GM12878 (cell line): Measurements from ENCODE around the gene RREB1. TPM values are rescaled to one million over a fixed set of nuclear protein-coding genes. Genes with fewer than 3 reads are reported as not detected.
A peak's percentile ranks its signal among the peaks of the same experiment; 100 is the strongest.

Experiments
- ATAC-seq: fragments of 200-7000 bp; cut with Tn5 transposase; 3 replicates; pipeline ENCODE4 v1.9.1; 2020; ENCODE audit warnings: mild to moderate bottlenecking, moderate library complexity
- BruUV-seq: library from RNA; stranded (reverse); fragments of 400-500 nt; replicated peaks from 2 replicates; lab custom pipeline; 2021; lab: Mats Ljungman, UMichigan
- CTCF ChIA-PET: fragments of 300-600 bp; sonication (Branson Sonifier 250); formaldehyde crosslinking; extraction: SDS; loops from one replicate; lab custom pipeline; 2021; ENCODE audit warnings: inconsistent platforms; lab: Yijun Ruan, JAX
- POLR2A ChIA-PET: fragments of 350-600 bp; formaldehyde crosslinking; extraction: SDS; loops from one replicate; lab custom pipeline; 2021; ENCODE audit warnings: inconsistent platforms; lab: Charles Lee
- RAD21 ChIA-PET: fragments of 300-600 bp; sonication (Branson Sonifier 250); formaldehyde crosslinking; loops from one replicate; lab custom pipeline; 2023; ENCODE audit warnings: antibody characterized with exemption; ENCODE audit not compliant: unreplicated experiment; lab: Charles Lee
- SMC1A ChIA-PET: fragments of 300-600 bp; sonication (Branson Sonifier 250); formaldehyde crosslinking; loops from one replicate; lab custom pipeline; 2023; ENCODE audit not compliant: unreplicated experiment, uncharacterized antibody; lab: Charles Lee
- DNase-seq: peaks from one replicate; pipeline ENCODE4 v3.0.0-alpha.2; 2011; ENCODE audit warnings: low read depth, low spot score
- FAIRE-seq: peaks from 3 replicates; lab custom pipeline; 2011; peaks lifted over from hg19 to GRCh38; lab: Jason Lieb, UNC
- H2AFZ ChIP-seq: 2 replicates; pipeline ENCODE4 v1.6.0; 2011; ENCODE audit warnings: low read depth, low read length, control low read depth; ENCODE audit not compliant: control insufficient read depth
- H3K27ac ChIP-seq: 2 replicates; pipeline ENCODE4 v1.5.1; 2011; ENCODE audit warnings: control low read depth; ENCODE audit not compliant: control insufficient read depth, insufficient read depth
- H3K27me3 ChIP-seq, 2 experiments: replicated peaks in 1 of 2; 2 replicates each; pipeline versions ENCODE4 v1.6.0 to v1.6.1; 2011; ENCODE audit warnings: low read length in 1 of 2; ENCODE audit not compliant: control insufficient read depth in 2 of 2, insufficient read depth in 2 of 2
- H3K36me3 ChIP-seq, 2 experiments: 2 replicates each; pipeline ENCODE4 v1.5.1; 2011; ENCODE audit warnings: low read length in 1 of 2; ENCODE audit not compliant: control insufficient read depth in 2 of 2, insufficient read depth in 2 of 2
- H3K4me1 ChIP-seq: 2 replicates; pipeline ENCODE4 v1.6.1; 2011; ENCODE audit warnings: mild to moderate bottlenecking, low read length, moderate library complexity, mixed read lengths; ENCODE audit not compliant: control insufficient read depth, insufficient read depth
- H3K4me2 ChIP-seq: 2 replicates; pipeline ENCODE4 v1.6.0; 2011; ENCODE audit warnings: control low read depth; ENCODE audit not compliant: control insufficient read depth, insufficient read depth
- H3K4me3 ChIP-seq: fragments of 200-600 bp; sonication (generic); 2 replicates; pipeline ENCODE4 v1.5.1; 2016
- H3K79me2 ChIP-seq: 2 replicates; pipeline ENCODE4 v1.6.0; 2011; ENCODE audit warnings: low read length; ENCODE audit not compliant: control insufficient read depth, insufficient read depth
- H3K9ac ChIP-seq: 2 replicates; pipeline ENCODE4 v1.8.0; 2011; ENCODE audit warnings: low read length, control low read depth, mixed read lengths; ENCODE audit not compliant: control insufficient read depth, insufficient read depth
- H3K9me3 ChIP-seq: replicated peaks from 3 replicates; pipeline ENCODE4 v1.5.1; 2011; ENCODE audit warnings: mild to moderate bottlenecking, low read length; ENCODE audit not compliant: control insufficient read depth, insufficient read depth
- H4K20me1 ChIP-seq: 2 replicates; pipeline ENCODE4 v1.6.0; 2011; ENCODE audit not compliant: control insufficient read depth, insufficient read depth
- BACH1 ChIP-seq: fragments of 450-650 bp; IDR thresholded peaks from 2 replicates; pipeline ENCODE4 v1.6.1; 2017; ENCODE audit warnings: mild to moderate bottlenecking, borderline replicate concordance
- EZH2 ChIP-seq: IDR thresholded peaks from 2 replicates; pipeline ENCODE4 v1.6.1; 2012; ENCODE audit warnings: low read depth, mild to moderate bottlenecking, control low read depth, inconsistent platforms, low read length, borderline replicate concordance; ENCODE audit not compliant: control insufficient read depth
- FOS ChIP-seq: IDR thresholded peaks from 3 replicates; pipeline ENCODE4 v1.6.1; 2011; ENCODE audit warnings: borderline replicate concordance; ENCODE audit not compliant: insufficient read length; ENCODE audit errors: extremely low read depth
- IRF4 ChIP-seq: IDR thresholded peaks from 2 replicates; pipeline ENCODE4 v1.6.1; 2011; ENCODE audit warnings: low read depth, low read length
- MEF2A ChIP-seq: IDR thresholded peaks from 2 replicates; pipeline ENCODE4 v1.6.1; 2011; ENCODE audit warnings: low read depth, mild to moderate bottlenecking, low read length, moderate library complexity; ENCODE audit not compliant: insufficient read depth
- RUNX3 ChIP-seq: IDR thresholded peaks from 2 replicates; pipeline ENCODE4 v1.6.1; 2012; ENCODE audit warnings: low read length, inconsistent platforms
- TAF1 ChIP-seq: IDR thresholded peaks from 2 replicates; pipeline ENCODE4 v1.6.1; 2011; ENCODE audit warnings: mild to moderate bottlenecking, low read depth, low read length, borderline replicate concordance
- ZBED1 ChIP-seq: IDR thresholded peaks from 2 replicates; pipeline ENCODE4 v1.6.1; 2016; ENCODE audit warnings: borderline replicate concordance
- WGBS: methylation state at CpG from one replicate; pipeline ENCODE4 v1.1.6; 2016; ENCODE audit warnings: low lambda C conversion rate; ENCODE audit not compliant: insufficient replicate concordance, insufficient coverage; ENCODE audit errors: missing lambda C conversion rate; 5-methylcytosine and 5-hydroxymethylcytosine counted together
- in situ Hi-C: fragments of 300-500 bp; cut with MboI; formaldehyde crosslinking; loops from 9 replicates; pipeline ENCODE4 v1.14.3; 2018; ENCODE audit warnings: mixed read lengths
- intact Hi-C: fragments of 100-400 bp; cut with micrococcal nuclease; formaldehyde crosslinking; loops from one replicate; pipeline ENCODE4 v1.14.2; 2022; ENCODE audit not compliant: unreplicated experiment
- polyA plus RNA-seq, 11 experiments: library from polyadenylated mRNA; depleted of rRNA in 4 of 11; unstranded in 6 of 11; stranded (reverse) in 5 of 11; fragments of >200 nt; fragmentation: Nextera tagmentation in 4 of 11; fragmentation: Illumina TruSeq in 1 of 11; extraction: Ambion mirVana in 4 of 11; extraction: Trizol in 1 of 11; gene quantifications; 1 replicate in 1 of 11; 2 replicates in 10 of 11; pipeline versions ENCODE4 v1.2.1 to v1.2.3, GENCODE V29; 2011 to 2016; ENCODE audit warnings: inconsistent platforms in 2 of 11, missing spikeins in 2 of 11, low read depth in 1 of 11
- total RNA-seq, 4 experiments: library from RNA; depleted of rRNA in 3 of 4; stranded (reverse); fragments of >200 nt in 3 of 4; fragmentation: Illumina TruSeq in 1 of 4; extraction: Trizol in 1 of 4; gene quantifications; 2 replicates each; pipeline versions ENCODE4 v1.2.1 to v1.2.3, GENCODE V29; 2013 to 2021

The RREB1 gene
- total and polyA plus RNA-seq, 10 of the 15 experiments (the other 5 are each of a cell fraction or from before 2014, with no cell fraction given): 1.9 to 30.3 (median 8.6) TPM

- FAIRE-seq: no peak
- no peak; the same call in 2 of the 3 replicates for ATAC-seq
- Histone ChIP-seq H3K79me2 (peaks cover 93% of the 10 kb centered on the region), H3K27me3 (no peaks in the 10 kb centered on the region), H3K27ac (no peak overlapping the region), H3K4me2 (no peak overlapping the region), H3K9ac (no peak overlapping the region), H3K4me1 (peaks cover 19% of the 10 kb centered on the region), H3K36me3 (peaks cover 12 to 25% of the 10 kb centered on the region in 2 experiments), H4K20me1 (peaks cover 27% of the 10 kb centered on the region), H3K4me3 (no peak overlapping the region), H3K9me3 (no peaks in the 10 kb centered on the region; the same call in 2 of the 3 replicates), H2AFZ (no peak overlapping the region)
- ChIA-PET RAD21 (interaction anchor here (0.7 kb wide), 1 partner anchor 448 kb away, joined by 3 read pairs; no protein-coding TSS in a partner anchor), SMC1A (interaction anchor here (0.8 to 2.1 kb wide), 5 partner anchors 7 to 37 kb away, joined by 4 to 11 read pairs (median 7); no protein-coding TSS in a partner anchor), CTCF (interaction anchor here (0.9 to 1.4 kb wide), 4 partner anchors 8 to 28 kb away, joined by 3 read pairs; no protein-coding TSS in a partner anchor), POLR2A (interaction anchor here (1.7 kb wide), 1 partner anchor 8 kb away, joined by 7 read pairs; no protein-coding TSS in a partner anchor)
- 75% methylated on average over 4 of the region's 4 CpGs for WGBS
- TF ChIP-seq MEF2A: no peak
- no peak for TF ChIP-seq FOS
- TF ChIP-seq EZH2: no peak
- no peak for TF ChIP-seq TAF1
- TF ChIP-seq BACH1: no peak
- TF ChIP-seq IRF4: no peak
- TF ChIP-seq ZBED1: no peak
- peak; percentile 47 for TF ChIP-seq RUNX3
- BruUV-seq: no TSS peak
- DNase-seq: no peak
- intact Hi-C loops: no loop called here
- in situ Hi-C loops: no loop called here
Measured at GRCh38 chr6:7124114-7124513, 16.4 kb downstream of the RREB1 start.
